ENCODE measurements around the gene TSSK2.

- TF ChIP-seq CTCF (IDR thresholded peaks at IDR 0.05) = no peak
- TF ChIP-seq POLR2A (IDR thresholded peaks at IDR 0.05) = no peak
Measured at GRCh38 chr22:19181786-19182471, 50.8 kb downstream of the TSSK2 start.

Measured in thyroid gland (tissue), 4 donors.